Right lobe of liver (tissue), 4 donors: Measurements from ENCODE around the gene ABHD2.

ENCODE experiments used
- CTCF ChIP-seq, 4 donors: fragments of 200-600 bp in 3 of 4; fragments of 450-650 bp in 1 of 4; IDR thresholded peaks; one replicate each; pipeline versions ENCODE4 v1.5.1 to v1.8.0; 2016 to 2022; ENCODE audit warnings: antibody characterized with exemption in 4 of 4, mild to moderate bottlenecking in 2 of 4
- POLR2A ChIP-seq: fragments of 450-650 bp; IDR thresholded peaks from one replicate; pipeline ENCODE4 v1.6.1; 2017; ENCODE audit warnings: antibody characterized with exemption, mild to moderate bottlenecking
- donor health status: DM: no; HTN: no; CAD: no.
- donor health status: DM: no; HTN: no; CAD: no.
- donor health status: DM: no; HTN: yes; CAD: no.

DNA sequence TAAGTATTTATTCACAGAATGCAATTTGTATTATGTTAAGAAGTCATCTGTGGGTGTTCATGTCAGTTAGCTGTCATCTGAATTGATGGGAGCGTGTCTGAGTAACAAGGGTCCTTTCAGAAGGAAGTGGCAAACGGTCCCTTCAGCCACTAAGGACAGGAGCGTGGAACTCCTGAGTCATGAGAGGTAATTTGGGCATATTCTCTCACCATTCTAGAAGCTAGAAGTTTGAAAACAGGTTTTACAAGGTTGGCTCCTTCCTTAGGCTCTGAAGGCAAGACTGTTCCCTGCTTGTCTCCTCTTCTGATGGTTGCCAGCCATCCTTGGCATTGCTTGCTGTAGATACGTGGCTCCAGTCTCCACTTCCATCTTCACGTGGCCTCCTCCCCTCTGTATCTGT lies 19.7 kb downstream of the ABHD2 start:
- TF ChIP-seq POLR2A, result no peak
- TF ChIP-seq CTCF (IDR thresholded peaks at IDR 0.05), result no peak
